ACHN (cell line): Measurements from ENCODE around the gene ITGAX.
"Not testable (repeated sequence)": the region's sequence is repeated elsewhere in the genome, so short reads cannot be mapped to it uniquely, and the experiment has no call there.

Experiments
- DNase-seq: peaks from one replicate; pipeline ENCODE4 v3.0.0-alpha.2; 2015
- in situ Hi-C: cut with HindIII; loops from 2 replicates; pipeline ENCODE4 v1.10.0; 2017; ENCODE audit warnings: low sequenced_read_pairs, low pct_ligation_motif_present, low pct_unique_long_range_greater_than_20kb

Gene ITGAX

DNA sequence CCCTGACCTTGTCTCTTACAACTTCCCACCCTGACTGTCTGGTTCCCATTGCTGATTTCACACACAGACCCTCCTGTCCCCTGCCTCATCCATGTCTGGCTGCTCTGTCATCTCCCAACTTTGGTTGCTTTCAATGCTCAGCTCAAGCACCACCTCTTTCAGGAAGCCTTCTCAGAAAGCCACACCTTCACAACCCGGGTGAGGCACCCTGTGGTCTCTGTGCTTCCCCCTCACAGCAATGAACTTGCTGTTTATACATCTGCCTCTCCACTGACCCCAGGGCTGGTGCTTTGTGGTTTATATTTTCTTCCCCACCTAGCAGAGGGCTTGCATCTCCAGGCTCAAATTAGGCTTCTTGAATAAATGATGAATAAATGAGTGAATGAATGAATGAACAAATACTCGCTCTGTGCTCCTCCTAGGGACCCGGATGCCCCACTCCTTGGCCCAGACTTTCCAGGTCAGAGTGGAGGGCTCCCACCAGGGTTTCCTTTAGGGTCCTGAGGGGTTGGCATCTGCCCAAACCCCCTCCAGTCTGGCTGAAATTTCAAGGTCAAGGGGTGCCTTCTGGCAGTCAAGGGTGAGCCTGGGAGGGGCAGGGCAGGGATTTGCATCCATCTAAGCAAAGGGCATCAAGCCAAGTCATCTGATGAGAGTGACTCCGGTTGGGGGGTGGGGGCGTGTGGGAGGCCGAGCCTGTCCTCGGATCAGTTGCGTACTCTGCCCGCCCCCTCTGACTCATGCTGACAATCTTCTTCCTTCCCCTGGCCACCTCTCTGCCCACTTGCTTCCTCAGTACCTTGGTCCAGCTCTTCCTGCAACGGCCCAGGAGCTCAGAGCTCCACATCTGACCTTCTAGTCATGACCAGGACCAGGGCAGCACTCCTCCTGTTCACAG is at the start of gene ITGAX:
Gene ITGAX (plus strand): TSS at position 783 of the 898 bp plus-strand sequence. CDS start 79 bp downstream, at position 862.
- in situ Hi-C loops = no loop called here
- DNase-seq = peak; percentile 30

DNA sequence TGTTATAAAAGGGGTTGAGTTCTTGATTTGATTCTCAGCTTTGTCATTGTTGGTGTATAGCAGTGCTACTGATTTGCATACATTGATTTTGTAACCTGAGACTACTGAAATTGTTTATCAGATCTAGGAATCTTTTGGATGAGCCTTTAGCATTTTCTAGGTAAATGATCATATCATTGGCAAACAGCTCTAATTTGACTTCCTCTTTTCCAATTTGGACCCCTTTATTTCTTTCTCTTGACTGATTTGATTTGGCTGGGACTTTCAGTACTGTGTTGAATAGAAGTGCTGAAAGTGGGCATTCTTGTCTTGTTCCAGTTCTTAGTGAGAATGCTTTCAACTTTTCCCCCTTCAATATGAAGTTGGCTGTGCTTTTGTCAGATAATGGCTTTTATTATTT is 49.8 kb upstream of the ITGAX start:
- no peak for DNase-seq

DNA sequence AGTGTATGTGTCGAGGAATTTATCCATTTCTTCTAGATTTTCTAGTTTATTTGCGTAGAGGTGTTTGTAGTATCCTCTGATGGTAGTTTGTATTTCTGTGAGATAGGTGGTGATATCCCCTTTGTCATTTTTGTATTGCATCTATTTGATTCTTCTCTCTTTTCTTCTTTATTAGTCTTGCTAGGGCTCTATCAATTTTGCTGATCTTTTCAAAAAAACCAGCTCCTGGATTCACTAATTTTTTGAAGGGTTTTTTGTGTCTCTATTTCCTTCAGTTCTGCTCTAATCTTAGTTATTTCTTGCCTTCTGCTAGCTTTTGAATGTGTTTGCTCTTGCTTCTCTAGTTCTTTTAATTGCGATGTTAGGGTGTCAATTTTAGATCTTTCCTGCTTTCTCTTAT is 46.6 kb upstream of the ITGAX start:
- in situ Hi-C loops, DNase-seq: not testable (repeated sequence)

More for the DNA sequence above, 49.8 kb upstream of the ITGAX start:
- in situ Hi-C loops = no loop called here

DNA sequence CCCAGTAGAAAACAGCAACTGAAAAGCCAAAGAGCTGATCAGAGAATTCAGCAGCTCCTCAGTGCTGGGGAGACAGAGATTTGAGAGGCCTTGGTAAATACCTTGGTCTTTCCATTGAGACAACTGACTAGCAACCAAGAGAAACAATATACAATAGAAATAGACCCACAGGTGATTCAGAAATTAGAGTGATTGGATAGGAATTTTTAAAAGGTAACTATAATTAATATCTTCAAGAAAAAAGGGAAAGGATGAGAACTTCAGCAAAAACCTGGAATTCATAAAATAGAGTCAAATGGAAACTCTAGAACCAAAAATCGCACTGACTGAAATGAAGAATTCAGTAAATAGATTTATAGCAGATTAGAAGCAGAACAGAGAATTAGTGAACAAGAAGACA is 32.5 kb upstream of the ITGAX start:
- DNase-seq = no peak
- in situ Hi-C loops = no loop called here

DNA sequence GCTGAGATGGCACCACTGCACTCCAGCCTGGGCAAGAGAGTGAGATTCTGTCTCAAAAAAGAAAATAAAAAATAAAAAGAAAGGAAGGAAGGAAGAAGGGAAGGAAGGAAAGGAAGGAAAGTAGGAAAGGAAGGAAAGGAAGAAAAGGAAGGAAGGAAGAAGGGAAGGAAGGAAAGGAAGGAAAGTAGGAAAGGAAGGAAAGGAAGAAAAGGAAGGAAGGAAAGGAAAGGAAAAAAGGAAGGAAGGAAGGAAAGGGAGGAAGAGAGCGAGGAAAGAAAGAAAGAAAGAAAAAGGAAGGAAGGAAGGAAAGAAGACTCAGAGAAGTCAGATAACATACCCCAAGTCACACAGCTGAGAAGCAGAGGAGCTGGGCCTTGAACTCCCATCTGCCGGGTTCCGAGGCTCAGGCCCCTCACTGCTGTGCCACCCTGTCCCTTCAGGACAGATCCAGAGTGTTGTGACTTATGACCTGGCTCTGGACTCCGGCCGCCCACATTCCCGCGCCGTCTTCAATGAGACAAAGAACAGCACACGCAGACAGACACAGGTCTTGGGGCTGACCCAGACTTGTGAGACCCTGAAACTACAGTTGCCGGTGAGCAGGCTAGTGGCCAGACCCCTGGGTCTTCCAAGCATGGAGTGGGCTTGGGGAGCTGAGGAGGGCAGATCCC is 30.9 kb upstream of the ITGAX start:
- in situ Hi-C loops = no loop called here

DNA sequence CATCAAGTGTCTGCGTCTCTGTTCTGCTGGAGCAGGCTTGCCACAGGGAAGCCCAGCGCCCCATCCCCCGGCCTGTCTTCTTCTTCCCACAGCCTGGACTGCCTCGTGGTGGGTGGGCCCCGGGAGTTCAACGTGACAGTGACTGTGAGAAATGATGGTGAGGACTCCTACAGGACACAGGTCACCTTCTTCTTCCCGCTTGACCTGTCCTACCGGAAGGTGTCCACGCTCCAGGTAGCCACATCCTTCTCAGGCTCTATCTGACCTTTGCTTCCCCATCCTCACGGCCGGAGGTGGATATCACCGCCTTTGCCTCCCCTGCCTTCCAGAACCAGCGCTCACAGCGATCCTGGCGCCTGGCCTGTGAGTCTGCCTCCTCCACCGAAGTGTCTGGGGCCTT is 29.8 kb upstream of the ITGAX start:
- no peak for DNase-seq
- in situ Hi-C loops = no loop called here

More for the DNA sequence above, 30.9 kb upstream of the ITGAX start:
- no peak for DNase-seq

DNA sequence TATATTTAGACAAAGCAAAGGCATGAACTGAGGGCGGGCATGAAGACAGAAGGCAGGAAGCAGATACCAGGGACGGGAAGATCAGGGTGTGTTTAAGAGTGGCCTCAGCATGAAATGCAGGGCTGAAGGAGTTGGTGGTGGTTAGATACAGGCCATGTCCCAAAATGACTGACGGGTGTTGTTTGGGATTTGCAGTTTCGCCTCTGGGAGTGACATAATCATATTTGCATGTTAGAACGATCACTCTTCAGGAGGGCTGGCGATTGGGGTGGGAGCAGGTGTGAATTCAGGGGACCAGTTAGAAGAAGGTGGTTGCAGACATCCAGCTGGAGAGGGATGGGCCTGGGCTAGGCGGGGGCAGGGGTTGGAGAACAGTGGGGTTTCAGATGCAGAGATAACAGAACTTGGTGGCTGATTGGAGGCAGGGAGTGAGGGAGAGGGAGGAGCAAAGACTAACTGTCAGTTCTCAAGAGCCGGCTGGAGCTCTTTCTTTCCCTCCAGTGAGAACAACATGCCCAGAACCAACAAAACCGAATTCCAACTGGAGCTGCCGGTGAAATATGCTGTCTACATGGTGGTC is 27.2 kb upstream of the ITGAX start:
- no peak for DNase-seq
- in situ Hi-C loops = no loop called here

DNA sequence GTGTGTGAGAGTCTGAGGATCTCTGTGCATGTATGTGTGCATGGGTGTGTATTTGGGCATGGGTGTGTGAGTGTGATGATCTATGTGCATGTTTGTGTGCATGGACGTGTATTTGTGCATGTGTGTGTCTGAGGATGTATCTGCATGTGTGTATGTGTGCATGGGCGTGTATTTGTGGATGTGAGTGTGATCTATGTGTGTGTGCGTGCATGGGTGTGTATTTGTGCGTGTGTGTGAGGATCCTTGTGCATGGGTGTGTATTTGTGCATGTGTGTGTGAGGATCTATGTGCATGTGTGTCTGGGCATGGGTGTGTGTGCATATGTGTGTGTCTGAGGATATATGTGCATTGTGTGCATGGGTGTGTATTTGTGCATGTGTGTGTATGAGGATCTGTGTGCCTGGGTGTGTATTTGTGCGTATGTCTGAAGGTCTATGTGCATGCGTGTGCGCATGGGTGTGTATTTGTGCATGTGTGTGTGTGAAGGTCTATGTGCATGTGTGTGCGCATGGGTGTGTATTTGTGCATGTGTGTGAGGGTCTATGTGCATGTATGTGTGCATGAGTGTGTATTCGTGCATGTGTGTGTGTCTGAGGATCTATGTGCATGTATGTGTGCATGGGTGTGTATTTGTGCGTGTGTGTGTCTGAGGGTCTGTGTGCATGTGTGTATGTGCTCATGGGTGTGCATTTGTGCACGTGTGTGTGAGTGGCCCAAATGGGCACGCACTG is 26.5 kb upstream of the ITGAX start:
- in situ Hi-C loops = no loop called here
- no peak for DNase-seq

DNA sequence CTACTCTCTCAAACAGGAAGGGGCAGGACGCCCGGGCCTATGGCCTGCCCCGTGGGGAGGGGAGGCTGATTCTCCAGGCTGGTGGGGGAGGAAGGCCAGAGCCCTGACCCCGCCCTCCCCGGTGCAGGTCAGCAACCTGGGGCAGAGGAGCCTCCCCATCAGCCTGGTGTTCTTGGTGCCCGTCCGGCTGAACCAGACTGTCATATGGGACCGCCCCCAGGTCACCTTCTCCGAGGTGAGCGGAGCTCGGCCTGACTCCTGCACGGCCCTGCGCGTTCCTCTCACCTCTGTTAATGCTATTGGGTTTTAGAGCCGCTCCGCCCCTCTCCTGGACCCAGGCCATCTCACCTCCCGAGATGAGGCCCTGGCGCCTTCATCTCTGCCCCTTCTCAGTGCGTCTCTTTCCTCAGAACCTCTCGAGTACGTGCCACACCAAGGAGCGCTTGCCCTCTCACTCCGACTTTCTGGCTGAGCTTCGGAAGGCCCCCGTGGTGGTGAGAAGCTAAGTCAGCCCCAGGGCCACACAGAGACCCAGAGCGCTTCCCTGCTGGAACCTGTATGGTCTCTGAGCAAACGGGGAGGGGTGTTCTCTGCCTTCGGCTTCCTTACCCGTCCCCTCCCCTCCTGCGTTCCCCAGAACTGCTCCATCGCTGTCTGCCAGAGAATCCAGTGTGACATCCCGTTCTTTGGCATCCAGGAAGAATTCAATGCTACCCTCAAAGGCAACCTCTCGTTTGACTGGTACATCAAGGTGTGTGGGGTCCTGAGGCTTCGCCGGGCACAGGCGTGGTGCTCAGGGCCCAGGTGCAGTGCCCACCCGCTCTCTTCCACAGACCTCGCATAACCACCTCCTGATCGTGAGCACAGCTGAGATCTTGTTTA is 25.1 kb upstream of the ITGAX start:
- no peak for DNase-seq
- in situ Hi-C loops = no loop called here

DNA sequence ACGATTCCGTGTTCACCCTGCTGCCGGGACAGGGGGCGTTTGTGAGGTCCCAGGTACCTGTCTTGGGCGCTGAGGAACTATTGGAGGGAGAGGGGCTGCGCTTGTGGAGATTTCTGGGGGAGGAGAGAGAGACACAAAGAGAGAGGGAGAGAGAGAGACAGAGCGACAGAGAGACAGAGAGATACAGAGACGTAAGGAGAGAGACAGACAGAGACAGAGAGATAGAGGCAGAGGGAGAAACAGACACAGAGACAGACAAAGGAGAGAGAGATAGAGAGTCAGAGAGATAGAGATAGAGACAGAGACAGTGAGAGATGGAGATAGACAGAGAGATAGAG is 24.5 kb upstream of the ITGAX start:
- in situ Hi-C loops = no loop called here
- no peak for DNase-seq

DNA sequence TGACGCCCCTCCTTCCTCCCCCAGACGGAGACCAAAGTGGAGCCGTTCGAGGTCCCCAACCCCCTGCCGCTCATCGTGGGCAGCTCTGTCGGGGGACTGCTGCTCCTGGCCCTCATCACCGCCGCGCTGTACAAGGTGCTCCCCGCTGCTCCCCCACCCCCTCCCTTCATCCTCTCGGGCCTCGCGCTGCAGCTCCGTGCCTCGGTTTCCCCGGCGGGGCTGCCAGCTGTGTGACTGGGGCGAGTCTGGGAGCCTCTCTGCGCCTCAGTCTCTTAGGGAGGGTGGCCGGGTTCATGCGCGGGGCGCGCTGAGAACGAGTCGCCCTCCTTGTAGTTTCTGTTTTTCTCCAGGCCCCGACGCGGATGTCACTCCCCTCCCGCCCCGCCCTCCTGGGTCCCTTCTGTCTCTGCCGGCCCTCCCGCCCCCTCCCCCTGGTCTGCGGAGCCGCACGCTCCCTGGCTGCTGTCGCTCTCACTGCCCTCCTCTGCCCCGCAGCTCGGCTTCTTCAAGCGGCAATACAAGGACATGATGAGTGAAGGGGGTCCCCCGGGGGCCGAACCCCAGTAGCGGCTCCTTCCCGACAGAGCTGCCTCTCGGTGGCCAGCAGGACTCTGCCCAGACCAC is 23.7 kb upstream of the ITGAX start:
- no peak for DNase-seq
- in situ Hi-C loops = no loop called here

DNA sequence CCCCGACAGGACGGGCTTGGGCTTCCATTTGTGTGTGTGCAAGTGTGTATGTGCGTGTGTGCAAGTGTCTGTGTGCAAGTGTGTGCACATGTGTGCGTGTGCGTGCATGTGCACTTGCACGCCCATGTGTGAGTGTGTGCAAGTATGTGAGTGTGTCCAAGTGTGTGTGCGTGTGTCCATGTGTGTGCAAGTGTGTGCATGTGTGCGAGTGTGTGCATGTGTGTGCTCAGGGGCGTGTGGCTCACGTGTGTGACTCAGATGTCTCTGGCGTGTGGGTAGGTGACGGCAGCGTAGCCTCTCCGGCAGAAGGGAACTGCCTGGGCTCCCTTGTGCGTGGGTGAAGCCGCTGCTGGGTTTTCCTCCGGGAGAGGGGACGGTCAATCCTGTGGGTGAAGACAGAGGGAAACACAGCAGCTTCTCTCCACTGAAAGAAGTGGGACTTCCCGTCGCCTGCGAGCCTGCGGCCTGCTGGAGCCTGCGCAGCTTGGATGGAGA is 23.1 kb upstream of the ITGAX start:
- in situ Hi-C loops = no loop called here
- DNase-seq = no peak

DNA sequence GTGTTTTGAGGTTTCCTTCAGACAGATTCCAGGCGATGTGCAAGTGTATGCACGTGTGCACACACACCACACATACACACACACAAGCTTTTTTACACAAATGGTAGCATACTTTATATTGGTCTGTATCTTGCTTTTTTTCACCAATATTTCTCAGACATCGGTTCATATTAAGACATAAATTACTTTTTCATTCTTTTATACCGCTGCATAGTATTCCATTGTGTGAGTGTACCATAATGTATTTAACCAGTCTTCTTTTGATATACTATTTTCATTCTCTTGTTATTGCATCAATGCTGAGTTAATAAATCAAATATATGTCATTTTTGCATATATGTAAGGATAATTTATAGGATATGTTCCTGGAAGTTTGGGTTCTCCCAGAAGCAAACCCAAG is 22.4 kb upstream of the ITGAX start:
- in situ Hi-C loops = no loop called here
- no peak for DNase-seq

DNA sequence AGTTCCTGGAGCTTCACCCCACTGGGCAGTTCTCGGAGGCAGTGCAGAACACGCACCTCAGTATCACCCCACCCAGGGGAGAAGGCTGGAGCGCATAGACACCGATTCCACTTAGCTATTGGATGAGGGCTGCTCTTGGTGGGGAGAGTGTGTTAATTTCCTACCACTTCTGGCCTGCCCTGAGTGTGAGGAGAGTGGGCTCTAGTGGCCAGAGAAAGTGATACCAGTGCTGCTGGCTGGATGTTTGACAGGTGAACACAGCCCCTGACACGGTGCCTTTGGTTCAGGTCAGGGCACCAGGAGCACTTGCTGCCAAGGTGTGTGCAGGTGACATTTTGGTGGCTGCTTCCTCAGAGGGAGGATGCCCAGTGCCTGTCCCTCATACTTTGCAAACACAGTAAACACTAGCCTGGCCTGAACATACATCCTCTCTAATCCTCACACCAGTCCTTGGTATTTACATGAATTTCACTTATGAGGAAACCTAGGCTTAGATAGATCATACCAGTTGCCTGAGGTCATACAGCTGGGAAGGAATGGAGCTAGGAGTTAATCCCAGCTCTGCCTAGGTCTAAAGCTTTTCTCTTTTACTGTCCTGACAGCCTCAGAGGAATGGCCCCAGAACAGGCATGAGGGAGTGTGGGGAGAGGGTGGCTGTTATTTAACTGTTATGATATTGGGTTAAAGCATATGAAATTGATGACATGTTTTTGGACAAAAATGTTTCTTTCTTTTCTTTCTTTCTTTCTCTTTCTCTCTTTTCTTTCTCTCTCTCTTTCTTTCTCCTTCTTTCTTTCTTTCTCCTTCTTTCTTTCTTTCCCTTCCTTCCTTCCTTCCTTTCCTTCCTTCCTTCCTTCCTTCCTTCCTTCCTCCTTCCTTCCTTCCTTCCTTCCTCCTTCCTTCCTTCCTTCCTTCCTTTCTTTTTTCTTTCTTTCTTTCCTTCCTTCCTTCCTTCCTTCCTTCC is 21.0 kb upstream of the ITGAX start:
- DNase-seq = peak; percentile 63
- in situ Hi-C loops = no loop called here

DNA sequence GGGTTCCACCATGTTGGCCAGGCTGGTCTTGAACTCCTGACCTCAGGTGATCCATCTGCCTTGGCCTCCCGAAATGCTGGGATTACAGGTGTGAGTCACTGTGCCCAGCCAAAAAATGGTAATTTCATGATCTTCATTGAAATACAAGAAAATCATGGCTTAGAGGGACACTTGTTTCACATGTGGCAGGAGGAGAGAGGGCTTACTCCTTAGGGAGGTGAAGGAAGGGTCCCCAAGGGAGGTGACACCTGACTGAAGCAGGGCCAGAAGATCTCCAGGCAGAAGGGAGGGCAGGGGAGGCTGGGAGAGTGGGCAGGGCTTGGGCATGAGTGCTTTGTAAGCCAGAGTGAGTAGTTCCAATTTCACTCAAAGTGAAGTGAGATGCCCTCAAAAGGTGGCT is 20.0 kb upstream of the ITGAX start:
- in situ Hi-C loops = no loop called here
- DNase-seq = no peak

DNA sequence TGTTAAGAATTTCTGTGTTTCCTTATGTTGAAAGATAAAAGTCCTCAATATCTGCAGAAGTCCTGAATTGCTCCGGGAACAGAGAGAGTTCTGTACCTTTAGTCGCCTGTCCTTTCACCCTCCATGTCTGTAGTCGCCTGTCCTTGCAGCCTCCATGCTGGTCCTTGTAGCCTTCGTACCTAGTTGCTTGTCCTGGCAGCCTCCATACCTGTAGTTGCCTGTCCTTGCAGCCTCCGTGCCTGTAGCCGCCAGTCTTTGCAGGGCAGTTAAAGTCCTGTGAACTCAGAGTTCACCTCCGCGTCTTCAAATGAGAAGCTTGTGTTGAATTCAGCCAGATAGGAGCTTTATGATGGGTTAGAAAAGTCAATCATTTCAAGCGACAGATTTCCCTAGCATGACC is 19.5 kb upstream of the ITGAX start:
- in situ Hi-C loops = no loop called here

More for the DNA sequence above, 19.5 kb upstream of the ITGAX start:
- DNase-seq = no peak
